Suprapubic skin (tissue), 4 donors: Measurements from ENCODE around the gene ENTPD2. TPM values are rescaled to one million over a fixed set of nuclear protein-coding genes. Genes with fewer than 3 reads are reported as not detected.
A peak's percentile ranks its signal among the peaks of the same experiment; 100 is the strongest.

Experiments used
- DNase-seq, 2 donors: peaks; one replicate each; pipeline ENCODE4 v3.0.0-alpha.2; 2019; ENCODE audit warnings: low spot score in 2 of 2
- H3K27ac ChIP-seq: fragments of 200-600 bp; sonication (generic); one replicate; pipeline ENCODE4 v1.5.1; 2019
- H3K27me3 ChIP-seq: fragments of 200-600 bp; sonication (generic); one replicate; pipeline ENCODE4 v1.5.1; 2019
- H3K36me3 ChIP-seq: fragments of 200-600 bp; sonication (generic); one replicate; pipeline ENCODE4 v1.5.1; 2019
- H3K4me1 ChIP-seq: fragments of 200-600 bp; sonication (generic); one replicate; pipeline ENCODE4 v1.5.1; 2019
- H3K4me3 ChIP-seq: fragments of 200-600 bp; sonication (generic); one replicate; pipeline ENCODE4 v1.5.1; 2019; ENCODE audit warnings: mild to moderate bottlenecking
- H3K9me3 ChIP-seq: fragments of 200-600 bp; sonication (generic); one replicate; pipeline ENCODE4 v1.5.1; 2019
- EP300 ChIP-seq: sonication (generic); formaldehyde crosslinking; IDR thresholded peaks from one replicate; pipeline ENCODE4 v1.6.1; 2017; ENCODE audit warnings: antibody characterized with exemption
- POLR2A ChIP-seq, 2 donors: fragments of 450-650 bp; IDR thresholded peaks; one replicate each; pipeline ENCODE4 v1.6.1; 2017; ENCODE audit warnings: antibody characterized with exemption in 2 of 2, mild to moderate bottlenecking in 2 of 2, moderate library complexity in 2 of 2
- POLR2AphosphoS5 ChIP-seq, 3 donors: sonication (generic); formaldehyde crosslinking; IDR thresholded peaks; one replicate each; pipeline ENCODE4 v1.6.1; 2017; ENCODE audit warnings: antibody characterized with exemption in 3 of 3
- WGBS: methylation state at CpG from one replicate; pipeline ENCODE4 v1.1.5; 2018; 5-methylcytosine and 5-hydroxymethylcytosine counted together
- total RNA-seq, 4 donors: library from RNA; depleted of rRNA; stranded (reverse); fragments of >200 nt; gene quantifications; one replicate each; pipeline ENCODE4 v1.1.0, GENCODE V29; 2016
- TF ChIP-seq, protein P1 (sequence below), 2 donors: fragments of 200-600 bp in 1 of 2; fragments of 450-650 bp in 1 of 2; sonication (generic) in 1 of 2; IDR thresholded peaks; one replicate each; pipeline ENCODE4 v1.5.1; 2016 to 2019; ENCODE audit warnings: antibody characterized with exemption in 2 of 2, mild to moderate bottlenecking in 1 of 2, moderate library complexity in 1 of 2

ENTPD2 gene
- total RNA-seq, 4 donors from 2014 or later = 13.3 to 20.8 (median 16.7) TPM

DNA sequence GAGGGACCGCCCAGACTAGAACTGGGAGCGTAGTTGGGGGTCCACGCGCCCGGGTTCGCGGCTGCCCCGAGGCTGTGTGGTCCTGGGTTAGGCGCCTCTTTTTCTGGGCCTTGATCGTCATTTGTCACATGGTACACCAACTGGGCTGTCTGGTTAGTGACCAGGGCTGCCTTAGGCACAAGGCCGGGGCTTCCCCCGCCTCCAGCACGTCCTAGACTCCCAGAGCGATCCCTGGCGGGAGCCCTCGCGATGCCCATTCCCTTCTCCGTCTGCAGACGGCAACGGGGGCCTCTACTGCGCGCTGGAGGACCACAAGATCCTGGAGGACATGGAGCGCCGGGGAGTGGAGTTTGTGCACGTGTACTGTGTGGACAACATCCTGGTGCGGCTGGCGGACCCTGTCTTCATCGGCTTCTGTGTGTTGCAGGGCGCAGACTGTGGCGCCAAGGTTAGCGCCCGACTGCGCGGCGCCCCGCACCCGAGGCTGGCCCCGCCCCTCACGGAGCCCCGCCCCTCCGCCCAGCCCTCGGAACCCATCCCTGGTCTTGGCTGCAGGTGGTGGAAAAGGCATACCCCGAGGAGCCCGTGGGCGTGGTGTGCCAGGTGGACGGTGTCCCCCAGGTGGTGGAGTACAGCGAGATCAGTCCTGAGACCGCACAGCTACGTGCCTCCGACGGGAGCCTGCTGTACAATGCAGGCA lies 25.0 kb upstream of the ENTPD2 start:
- Histone ChIP-seq H3K4me3 (peak overlapping the region; percentile 77), H3K27me3 (no peaks in the 10 kb centered on the region), H3K9me3 (no peaks in the 10 kb centered on the region), H3K27ac (no peak overlapping the region), H3K36me3 (peaks cover 34% of the 10 kb centered on the region), H3K4me1 (peaks cover 45% of the 10 kb centered on the region)
- 60% methylated on average over 40 of the region's 51 CpGs for WGBS
- TF ChIP-seq POLR2A (IDR thresholded peaks at IDR 0.05) (no peak), POLR2AphosphoS5 (IDR thresholded peaks at IDR 0.05) (no peak), EP300 (no peak)
- TF ChIP-seq, protein P1, sequence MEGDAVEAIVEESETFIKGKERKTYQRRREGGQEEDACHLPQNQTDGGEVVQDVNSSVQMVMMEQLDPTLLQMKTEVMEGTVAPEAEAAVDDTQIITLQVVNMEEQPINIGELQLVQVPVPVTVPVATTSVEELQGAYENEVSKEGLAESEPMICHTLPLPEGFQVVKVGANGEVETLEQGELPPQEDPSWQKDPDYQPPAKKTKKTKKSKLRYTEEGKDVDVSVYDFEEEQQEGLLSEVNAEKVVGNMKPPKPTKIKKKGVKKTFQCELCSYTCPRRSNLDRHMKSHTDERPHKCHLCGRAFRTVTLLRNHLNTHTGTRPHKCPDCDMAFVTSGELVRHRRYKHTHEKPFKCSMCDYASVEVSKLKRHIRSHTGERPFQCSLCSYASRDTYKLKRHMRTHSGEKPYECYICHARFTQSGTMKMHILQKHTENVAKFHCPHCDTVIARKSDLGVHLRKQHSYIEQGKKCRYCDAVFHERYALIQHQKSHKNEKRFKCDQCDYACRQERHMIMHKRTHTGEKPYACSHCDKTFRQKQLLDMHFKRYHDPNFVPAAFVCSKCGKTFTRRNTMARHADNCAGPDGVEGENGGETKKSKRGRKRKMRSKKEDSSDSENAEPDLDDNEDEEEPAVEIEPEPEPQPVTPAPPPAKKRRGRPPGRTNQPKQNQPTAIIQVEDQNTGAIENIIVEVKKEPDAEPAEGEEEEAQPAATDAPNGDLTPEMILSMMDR (IDR thresholded peaks at IDR 0.05) = no peak
- peak in 1 of 2 donors; percentile 80 for DNase-seq

DNA sequence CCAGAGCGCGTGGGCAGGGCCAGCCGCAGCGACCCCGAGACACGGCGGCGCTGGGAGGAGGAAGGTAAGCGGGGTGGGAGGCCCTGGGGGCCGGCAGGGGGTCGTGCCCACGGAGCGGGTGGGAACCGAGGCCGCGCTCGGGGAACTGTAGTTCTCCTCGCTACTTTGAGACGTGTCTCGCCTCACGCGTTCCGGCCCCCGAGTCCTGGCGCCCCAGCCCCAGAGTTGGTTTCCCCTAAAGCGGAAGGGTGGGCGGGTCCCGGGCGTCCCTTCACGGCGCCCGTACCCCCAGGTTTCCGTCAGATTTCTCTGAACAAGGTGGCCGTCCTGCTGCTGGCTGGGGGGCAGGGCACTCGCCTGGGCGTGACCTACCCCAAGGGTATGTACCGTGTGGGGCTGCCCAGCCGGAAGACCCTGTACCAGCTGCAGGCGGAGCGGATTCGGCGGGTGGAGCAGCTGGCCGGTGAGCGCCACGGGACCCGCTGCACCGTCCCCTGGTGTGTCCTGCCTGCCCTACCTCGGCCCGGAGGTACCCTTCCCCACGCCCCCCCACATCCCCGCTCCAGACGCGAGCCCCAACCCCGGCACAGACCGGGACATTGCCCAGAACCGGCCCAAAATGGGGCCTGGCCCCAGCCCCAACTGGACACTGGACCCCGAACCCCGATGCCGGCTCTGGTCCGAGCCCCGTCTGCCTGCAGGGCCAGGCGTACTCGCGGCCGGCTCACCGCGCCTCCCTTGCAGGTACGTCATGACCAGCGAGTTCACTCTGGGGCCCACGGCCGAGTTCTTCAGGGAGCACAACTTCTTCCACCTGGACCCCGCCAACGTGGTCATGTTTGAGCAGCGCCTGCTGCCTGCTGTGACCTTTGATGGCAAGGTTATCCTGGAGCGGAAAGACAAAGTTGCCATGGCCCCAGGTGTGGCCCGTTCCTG lies 24.2 kb upstream of the ENTPD2 start:
- 7% methylated on average over 9 of the region's 76 CpGs for WGBS
- no peaks in the 10 kb centered on the region for H3K9me3 ChIP-seq
- peaks cover 37% of the 10 kb centered on the region for H3K4me1 ChIP-seq
- H3K27ac ChIP-seq = peak overlapping the region; percentile 68
- peak in 1 of 2 donors; percentile 81 for DNase-seq
- no peaks in the 10 kb centered on the region for H3K27me3 ChIP-seq
- TF ChIP-seq POLR2AphosphoS5 (IDR thresholded peaks at IDR 0.05) = no peak
- TF ChIP-seq, protein P1 (IDR thresholded peaks at IDR 0.05) = no peak
- TF ChIP-seq EP300 = no peak
- peak overlapping the region; percentile 77 for H3K4me3 ChIP-seq
- peaks cover 33% of the 10 kb centered on the region for H3K36me3 ChIP-seq

DNA sequence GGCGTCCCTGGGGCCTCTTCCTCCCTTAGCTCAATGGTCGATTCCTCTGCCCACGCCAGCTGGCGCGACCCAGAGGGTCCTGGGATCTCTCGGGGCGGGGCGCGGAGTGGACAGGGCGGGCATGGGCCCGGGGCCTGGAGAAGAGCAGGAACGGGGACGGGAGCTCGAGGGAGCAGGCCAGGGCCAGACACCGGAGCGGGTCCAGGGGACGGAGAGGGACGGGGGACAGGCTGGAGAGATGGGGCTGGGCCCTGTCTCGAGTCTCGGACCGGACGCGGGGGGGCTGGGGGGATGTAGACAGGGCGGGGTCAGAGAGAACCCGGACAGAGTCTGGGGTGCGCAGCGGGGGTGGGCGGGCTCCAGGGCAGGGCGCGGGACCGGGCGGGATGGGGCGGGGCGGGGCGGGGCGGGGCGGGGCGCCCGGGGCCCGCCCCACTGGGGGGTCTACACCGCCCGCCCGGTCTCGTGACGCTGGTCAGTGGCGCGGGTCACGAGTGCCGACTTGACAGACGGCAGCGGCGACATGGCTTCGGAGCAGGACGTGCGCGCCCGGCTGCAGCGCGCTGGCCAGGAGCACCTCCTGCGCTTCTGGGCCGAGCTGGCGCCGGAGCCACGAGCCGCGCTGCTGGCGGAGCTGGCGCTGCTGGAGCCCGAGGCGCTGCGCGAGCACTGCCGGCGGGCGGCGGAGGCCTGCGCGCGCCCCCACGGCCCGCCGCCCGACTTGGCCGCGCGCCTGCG lies 23.3 kb upstream of the ENTPD2 start, which contains the start of gene UAP1L1:
TSS of gene UAP1L1 (plus strand) at position 508 of the 738 bp plus-strand sequence. CDS start at position 524, 16 bp downstream.
- 7% methylated on average over 9 of the region's 87 CpGs for WGBS
- Histone ChIP-seq H3K9me3 (no peaks in the 10 kb centered on the region), H3K4me3 (peak within 1 kb of the TSS; percentile 77), H3K27me3 (no peaks in the 10 kb centered on the region), H3K36me3 (peaks cover 24% of the 10 kb centered on the region), H3K27ac (peak within 1 kb of the TSS; percentile 68), H3K4me1 (peaks cover 31% of the 10 kb centered on the region)
- peak; percentile 88 to 90 for DNase-seq
- no peak for TF ChIP-seq POLR2AphosphoS5 (IDR thresholded peaks at IDR 0.05)
- no peak for TF ChIP-seq POLR2A (IDR thresholded peaks at IDR 0.05)
- TF ChIP-seq, protein P1 (IDR thresholded peaks at IDR 0.05) = no peak
- no peak for TF ChIP-seq EP300

DNA sequence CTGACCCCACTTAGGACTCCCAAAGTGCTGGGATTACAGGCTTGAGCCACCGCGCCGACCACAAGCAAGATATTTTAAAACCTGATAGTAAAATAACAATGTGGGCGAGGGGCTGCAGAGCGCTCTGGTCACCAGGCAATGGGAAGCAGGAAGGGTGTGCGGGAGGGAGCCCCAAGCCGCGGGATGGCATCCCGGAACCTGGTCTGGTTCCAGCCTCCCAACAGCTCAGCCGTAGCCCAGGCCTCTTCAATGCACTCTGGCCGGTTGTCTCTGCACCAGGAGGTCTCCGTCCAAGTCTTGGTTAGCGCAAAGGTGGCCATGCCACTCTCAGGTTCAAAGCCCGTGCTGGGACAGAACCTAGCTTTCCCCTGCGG lies 22.8 kb upstream of the ENTPD2 start:
- Histone ChIP-seq H3K36me3 (peaks cover 19% of the 10 kb centered on the region), H3K27me3 (no peaks in the 10 kb centered on the region), H3K4me3 (peak overlapping the region; percentile 77), H3K4me1 (peaks cover 31% of the 10 kb centered on the region), H3K27ac (peak overlapping the region; percentile 68), H3K9me3 (no peaks in the 10 kb centered on the region)
- no peak for DNase-seq
- TF ChIP-seq POLR2A (IDR thresholded peaks at IDR 0.05) = no peak
- WGBS = 94% methylated on average over 9 of the region's 15 CpGs

DNA sequence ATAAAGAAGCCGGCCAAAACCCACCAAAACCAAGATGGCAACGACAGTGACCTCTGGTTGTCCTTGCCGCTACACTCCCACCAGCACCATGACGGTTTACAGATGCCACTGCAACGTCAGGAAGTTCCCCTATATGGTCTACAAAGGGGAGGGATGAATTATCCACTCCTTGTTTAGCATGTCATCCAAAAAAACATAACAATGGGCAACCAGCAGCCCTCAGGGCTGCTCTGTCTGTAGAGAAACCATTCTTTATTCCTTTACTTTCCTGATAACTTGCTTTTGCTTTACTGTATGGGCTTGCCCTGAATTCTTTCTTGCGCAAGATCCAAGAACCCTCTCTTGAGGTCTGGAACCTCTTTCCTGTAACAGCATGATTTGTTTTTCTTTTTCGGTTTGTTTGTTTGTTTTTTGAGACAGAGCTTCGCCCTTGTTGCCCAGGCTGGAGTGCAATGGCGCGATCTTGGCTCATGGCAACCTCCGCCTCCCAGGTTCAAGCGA lies 21.5 kb upstream of the ENTPD2 start:
- Histone ChIP-seq H3K27ac (peak overlapping the region; percentile 73), H3K4me1 (peaks cover 41% of the 10 kb centered on the region), H3K27me3 (no peaks in the 10 kb centered on the region), H3K4me3 (no peak overlapping the region), H3K9me3 (no peaks in the 10 kb centered on the region), H3K36me3 (peaks cover 10% of the 10 kb centered on the region)
- no peak for DNase-seq
- WGBS = 81% methylated on average over 12 of the region's 12 CpGs
- TF ChIP-seq EP300 (no peak), POLR2A (IDR thresholded peaks at IDR 0.05) (no peak)
- TF ChIP-seq, protein P1 (IDR thresholded peaks at IDR 0.05) = no peak
